Spleen (tissue), 11 donors: ENCODE results near the gene NDUFS3. TPM values are rescaled to one million over a fixed set of nuclear protein-coding genes. Genes with fewer than 3 reads are reported as not detected.

Experiments
- DNase-seq: peaks from one replicate; pipeline ENCODE4 v3.0.0-alpha.2; 2020
- H3K27ac ChIP-seq, 8 donors: fragments of 200-600 bp; sonication (generic) in 7 of 8; 1 replicate in 4 of 8; 2 replicates in 4 of 8; pipeline versions ENCODE4 v1.5.0 to v1.8.0; 2016 to 2021; ENCODE audit warnings: inconsistent platforms in 4 of 8, mild to moderate bottlenecking in 4 of 8, moderate library complexity in 1 of 8
- H3K27me3 ChIP-seq, 7 donors: fragments of 200-600 bp; sonication (generic) in 6 of 7; replicated peaks in 1 of 7; 1 replicate in 4 of 7; 2 replicates in 3 of 7; pipeline versions ENCODE4 v1.5.0 to v1.8.0; 2016 to 2021; ENCODE audit warnings: inconsistent platforms in 3 of 7, mild to moderate bottlenecking in 1 of 7
- H3K36me3 ChIP-seq, 6 donors: fragments of 200-600 bp; sonication (generic) in 5 of 6; 1 replicate in 4 of 6; 2 replicates in 2 of 6; pipeline versions ENCODE4 v1.5.0 to v1.8.0; 2016 to 2021; ENCODE audit warnings: inconsistent platforms in 2 of 6
- H3K4me1 ChIP-seq, 6 donors: fragments of 200-600 bp; sonication (generic) in 5 of 6; 1 replicate in 3 of 6; 2 replicates in 3 of 6; pipeline versions ENCODE4 v1.5.0 to v1.8.0; 2016 to 2021; ENCODE audit warnings: inconsistent platforms in 3 of 6
- H3K4me3 ChIP-seq, 8 donors: fragments of 200-600 bp; sonication (generic) in 7 of 8; 1 replicate in 4 of 8; 2 replicates in 4 of 8; pipeline versions ENCODE4 v1.5.0 to v1.8.0; 2016 to 2021; ENCODE audit warnings: inconsistent platforms in 4 of 8, mild to moderate bottlenecking in 4 of 8, moderate library complexity in 2 of 8
- H3K9me3 ChIP-seq, 8 donors: fragments of 200-600 bp; sonication (generic) in 7 of 8; 1 replicate in 4 of 8; 2 replicates in 4 of 8; pipeline versions ENCODE4 v1.5.0 to v1.8.0; 2016 to 2021; ENCODE audit warnings: inconsistent platforms in 4 of 8
- POLR2A ChIP-seq, 3 donors: fragments of 450-650 bp; IDR thresholded peaks; one replicate each; pipeline ENCODE4 v1.5.1; 2017; ENCODE audit warnings: antibody characterized with exemption in 3 of 3, mild to moderate bottlenecking in 1 of 3
- POLR2AphosphoS5 ChIP-seq, 3 donors: sonication (generic); formaldehyde crosslinking; IDR thresholded peaks; one replicate each; pipeline ENCODE4 v1.5.1; 2017; ENCODE audit warnings: antibody characterized with exemption in 3 of 3
- WGBS, 5 donors: extraction: QIAGEN DNeasy Blood & Tissue Kit in 3 of 5; methylation state at CpG; one replicate each; pipeline versions ENCODE4 v1.1.5 to v1.1.7; 2013 to 2018; 5-methylcytosine and 5-hydroxymethylcytosine counted together
- intact Hi-C: fragments of 100-400 bp; cut with DNase I; formaldehyde crosslinking; loops from one replicate; pipeline ENCODE4 v1.15.0; 2023; ENCODE audit warnings: low total_unique reads
- polyA plus RNA-seq, 3 donors: library from polyadenylated mRNA; stranded (reverse); fragments of 200-250 nt; gene quantifications; one replicate each; pipeline ENCODE4 v1.2.1, GENCODE V29; 2013
- total RNA-seq, 7 donors: library from RNA; depleted of rRNA in 3 of 7; stranded (reverse); fragments of >200 nt in 3 of 7; fragmentation: NEBNext Ultra II Directional in 4 of 7; extraction: Animal tissue kit (Norgen Biotek cat#: 25700) in 4 of 7; gene quantifications; one replicate each; pipeline versions ENCODE4 v1.1.0 to v1.2.1, GENCODE V29; 2016 to 2021
- TF ChIP-seq, protein P1 (sequence below), 11 experiments: fragments of 200-600 bp in 7 of 11; fragments of 450-650 bp in 4 of 11; sonication (generic) in 4 of 11; IDR thresholded peaks in 8 of 11; conservative IDR thresholded peaks in 3 of 11; 1 replicate in 7 of 11; 2 replicates in 4 of 11; pipeline versions ENCODE4 v1.4.0 to v1.8.0; 2016 to 2021; ENCODE audit warnings: antibody characterized with exemption in 11 of 11, inconsistent platforms in 4 of 11, mild to moderate bottlenecking in 1 of 11
- donor health status: healthy with polysubstance abuse.
- donor health status: DM: no; HTN: no; CAD: no; lungs with moderate emphysema.
- donor health status: DM: no; HTN: no; CAD: no.
- donor health status: Bipolar disorder and iron deficiency.
- donor health status: healthy.
- donor health status: DM: no; HTN: no; CAD: no.
- donor health status: DM: yes; HTN: yes; CAD: no.

Gene NDUFS3
- total and polyA plus RNA-seq, 10 donors: 53.1 to 141 (median 69.6) TPM

DNA sequence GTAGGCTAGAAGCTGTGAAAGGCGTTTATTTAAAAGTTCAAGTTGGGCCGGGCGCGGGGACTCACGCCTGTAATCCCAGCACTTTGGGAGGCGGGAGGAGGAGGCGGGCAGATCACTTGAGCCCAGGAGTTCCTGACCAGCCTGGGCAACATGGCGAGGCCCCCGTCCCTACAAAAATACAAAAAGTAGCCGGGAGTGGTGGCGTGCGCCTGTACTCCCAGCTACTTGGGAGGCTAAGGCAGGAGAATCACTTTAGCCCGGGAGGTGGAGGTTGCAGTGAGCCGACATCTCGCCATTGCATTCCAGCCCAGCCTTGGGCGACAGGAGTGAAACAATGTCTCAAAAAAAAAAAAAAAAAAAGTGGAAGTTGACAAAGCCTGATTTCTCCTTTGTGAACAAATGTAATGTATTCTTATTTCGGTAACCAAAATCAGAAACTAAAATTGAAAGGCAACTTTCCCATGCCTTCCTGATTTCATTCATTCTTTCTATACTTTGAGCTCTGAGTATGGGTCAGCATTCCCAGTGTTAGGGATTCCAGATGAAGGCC, 12.7 kb upstream of the NDUFS3 start:
- intact Hi-C loops: no loop called here
- Histone ChIP-seq H3K4me1 (peaks cover 12 to 43% (median 24%) of the 10 kb centered on the region in 6 donors), H3K9me3 (no peaks in the 10 kb centered on the region), H3K27ac (peak overlapping the region; percentile 55 to 84 (median 80)), H3K4me3 (peak overlapping the region; percentile 75 to 97 (median 84)), H3K27me3 (no peaks in the 10 kb centered on the region), H3K36me3 (peaks cover 0 to 29% (median 11%) of the 10 kb centered on the region in 6 donors)
- 13 to 21% (median 17%) methylated on average over 17 of the region's 17 CpGs for WGBS, 5 donors
- DNase-seq: peak; percentile 73
- TF ChIP-seq POLR2AphosphoS5 (IDR thresholded peaks at IDR 0.05) (no peak), POLR2A (IDR thresholded peaks at IDR 0.05) (no peak)
- TF ChIP-seq, protein P1, sequence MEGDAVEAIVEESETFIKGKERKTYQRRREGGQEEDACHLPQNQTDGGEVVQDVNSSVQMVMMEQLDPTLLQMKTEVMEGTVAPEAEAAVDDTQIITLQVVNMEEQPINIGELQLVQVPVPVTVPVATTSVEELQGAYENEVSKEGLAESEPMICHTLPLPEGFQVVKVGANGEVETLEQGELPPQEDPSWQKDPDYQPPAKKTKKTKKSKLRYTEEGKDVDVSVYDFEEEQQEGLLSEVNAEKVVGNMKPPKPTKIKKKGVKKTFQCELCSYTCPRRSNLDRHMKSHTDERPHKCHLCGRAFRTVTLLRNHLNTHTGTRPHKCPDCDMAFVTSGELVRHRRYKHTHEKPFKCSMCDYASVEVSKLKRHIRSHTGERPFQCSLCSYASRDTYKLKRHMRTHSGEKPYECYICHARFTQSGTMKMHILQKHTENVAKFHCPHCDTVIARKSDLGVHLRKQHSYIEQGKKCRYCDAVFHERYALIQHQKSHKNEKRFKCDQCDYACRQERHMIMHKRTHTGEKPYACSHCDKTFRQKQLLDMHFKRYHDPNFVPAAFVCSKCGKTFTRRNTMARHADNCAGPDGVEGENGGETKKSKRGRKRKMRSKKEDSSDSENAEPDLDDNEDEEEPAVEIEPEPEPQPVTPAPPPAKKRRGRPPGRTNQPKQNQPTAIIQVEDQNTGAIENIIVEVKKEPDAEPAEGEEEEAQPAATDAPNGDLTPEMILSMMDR (IDR thresholded peaks at IDR 0.05 in 8 of 11, conservative IDR thresholded peaks at IDR 0.05 in 3 of 11): no peak

DNA sequence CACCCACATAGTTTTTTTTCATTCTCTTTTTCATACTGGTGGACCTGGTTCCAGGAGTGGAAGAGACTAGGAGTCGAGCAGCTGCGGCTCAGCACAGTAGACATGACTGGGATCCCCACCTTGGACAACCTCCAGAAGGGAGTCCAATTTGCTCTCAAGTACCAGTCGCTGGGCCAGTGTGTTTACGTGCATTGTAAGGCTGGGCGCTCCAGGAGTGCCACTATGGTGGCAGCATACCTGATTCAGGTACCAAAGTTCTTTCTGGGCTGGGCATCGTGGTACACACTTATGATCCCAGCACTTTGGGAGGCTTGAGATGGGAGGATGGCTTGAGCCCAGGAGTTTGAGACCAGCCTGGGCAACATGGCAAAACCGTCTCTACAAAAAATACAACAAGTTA, 9.2 kb upstream of the NDUFS3 start:
- Histone ChIP-seq H3K36me3 (peaks cover 9 to 63% (median 45%) of the 10 kb centered on the region in 6 donors), H3K4me3 (no peak overlapping the region), H3K9me3 (no peaks in the 10 kb centered on the region), H3K27me3 (no peaks in the 10 kb centered on the region), H3K4me1 (peaks cover 11 to 65% (median 20%) of the 10 kb centered on the region in 6 donors), H3K27ac (no peak overlapping the region)
- intact Hi-C loops: no loop called here
- TF ChIP-seq POLR2A (IDR thresholded peaks at IDR 0.05) (no peak), POLR2AphosphoS5 (IDR thresholded peaks at IDR 0.05) (no peak)
- TF ChIP-seq, protein P1 (IDR thresholded peaks at IDR 0.05 in 8 of 11, conservative IDR thresholded peaks at IDR 0.05 in 3 of 11): no peak
- DNase-seq: peak; percentile 10
- WGBS, 5 donors: 95 to 99% (median 98%) methylated on average over 7 of the region's 7 CpGs

DNA sequence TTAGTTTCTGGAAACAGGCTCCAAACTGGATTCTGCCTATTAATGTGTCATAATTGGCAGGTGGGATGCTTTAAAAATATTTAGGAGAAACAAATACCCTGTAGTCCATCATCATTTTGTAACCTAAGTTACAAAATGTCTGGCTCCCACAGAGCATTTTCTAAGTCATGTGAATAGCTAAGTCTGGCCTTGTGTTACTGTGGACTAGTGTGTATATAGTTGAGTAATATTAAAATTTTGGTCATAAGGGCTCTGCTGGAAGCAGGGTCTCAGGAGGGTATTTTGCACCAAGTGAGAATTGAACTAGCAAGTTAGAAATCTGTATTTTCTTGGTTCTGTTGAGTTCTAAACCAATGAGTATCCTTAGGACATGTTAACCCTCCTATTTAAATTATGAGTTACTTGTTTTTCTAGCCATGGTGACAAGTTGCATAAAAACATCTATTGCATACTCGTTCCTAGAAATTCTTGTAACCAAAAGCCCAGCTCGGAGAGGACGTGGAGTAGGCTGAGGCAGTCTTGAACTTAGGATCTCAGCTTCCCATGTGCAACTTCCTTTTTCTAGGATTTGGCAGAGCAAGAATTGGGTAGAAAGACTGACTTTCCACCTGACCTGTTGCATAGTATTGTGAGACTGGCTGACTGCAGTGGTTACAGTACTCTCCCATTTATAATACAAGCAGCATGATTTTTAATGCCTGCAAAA, 8.1 kb upstream of the NDUFS3 start:
- no peak overlapping the region for H3K4me3 ChIP-seq
- intact Hi-C loops: no loop called here
- WGBS, 5 donors: 63 to 83% (median 76%) methylated on average over 3 of the region's 3 CpGs
- peaks cover 6 to 68% (median 14%) of the 10 kb centered on the region in 6 donors for H3K4me1 ChIP-seq
- peaks cover 9 to 75% (median 57%) of the 10 kb centered on the region in 6 donors for H3K36me3 ChIP-seq
- TF ChIP-seq POLR2AphosphoS5 (IDR thresholded peaks at IDR 0.05) (no peak), POLR2A (IDR thresholded peaks at IDR 0.05) (no peak)
- TF ChIP-seq, protein P1 (IDR thresholded peaks at IDR 0.05 in 8 of 11, conservative IDR thresholded peaks at IDR 0.05 in 3 of 11): no peak
- H3K27me3 ChIP-seq: no peaks in the 10 kb centered on the region
- DNase-seq: no peak
- H3K9me3 ChIP-seq: no peaks in the 10 kb centered on the region
- no peak overlapping the region for H3K27ac ChIP-seq

- Histone ChIP-seq H3K27ac (no peak overlapping the region), H3K4me3 (no peak overlapping the region), H3K27me3 (no peaks in the 10 kb centered on the region), H3K36me3 (peaks cover 9 to 80% (median 60%) of the 10 kb centered on the region in 6 donors), H3K4me1 (peaks cover 5 to 67% (median 12%) of the 10 kb centered on the region in 6 donors), H3K9me3 (no peaks in the 10 kb centered on the region)
- DNase-seq: peak; percentile 13
- intact Hi-C loops: no loop called here
- 86 to 94% (median 91%) methylated on average over 4 of the region's 4 CpGs for WGBS, 5 donors
- TF ChIP-seq, protein P1 (IDR thresholded peaks at IDR 0.05 in 8 of 11, conservative IDR thresholded peaks at IDR 0.05 in 3 of 11): no peak
These were observed 7.5 kb upstream of the NDUFS3 start for GRCh38 chr11:47571357-47571729.
